Chondrocyte (in vitro differentiated cells): ENCODE results near the gene MALT1. TPM values are rescaled to one million over a fixed set of nuclear protein-coding genes. Genes with fewer than 3 reads are reported as not detected.
A peak's percentile ranks its signal among the peaks of the same experiment; 100 is the strongest.

Experiments used
- DNase-seq: peaks from one replicate; pipeline ENCODE4 v3.0.0; 2021; ENCODE audit warnings: mixed read lengths, low spot score
- H3K27ac Mint-ChIP-seq: one replicate; pipeline ENCODE4 v1.8.0; 2021; ENCODE audit warnings: mild to moderate bottlenecking, moderate library complexity, mixed read lengths; ENCODE audit not compliant: unreplicated experiment
- H3K27me3 Mint-ChIP-seq: 2 replicates; pipeline ENCODE4 v1.8.0; 2021; ENCODE audit warnings: low read depth, mixed read lengths
- H3K36me3 Mint-ChIP-seq: 2 replicates; pipeline ENCODE4 v1.8.0; 2021; ENCODE audit warnings: low read depth, mixed read lengths
- H3K4me1 Mint-ChIP-seq: 2 replicates; pipeline ENCODE4 v1.8.0; 2021; ENCODE audit warnings: low read depth, mild to moderate bottlenecking, mixed read lengths
- H3K4me3 Mint-ChIP-seq: one replicate; pipeline ENCODE4 v1.8.0; 2021; ENCODE audit warnings: mild to moderate bottlenecking, moderate library complexity, mixed read lengths; ENCODE audit not compliant: unreplicated experiment
- H3K9me3 Mint-ChIP-seq: 2 replicates; pipeline ENCODE4 v1.8.0; 2021; ENCODE audit warnings: low read depth, mixed read lengths
- total RNA-seq: library from RNA; stranded (reverse); gene quantifications from 3 replicates; pipeline ENCODE4 v1.2.1, GENCODE V29; 2021
- TF ChIP-seq, protein P1 (sequence below): fragments of 200-600 bp; sonication (generic); IDR thresholded peaks from 2 replicates; pipeline ENCODE4 v1.5.0; 2021; ENCODE audit warnings: antibody characterized with exemption, mild to moderate bottlenecking, moderate library complexity

The MALT1 gene
- total RNA-seq, 1 donor from 2014 or later, result 17.4 TPM

DNA sequence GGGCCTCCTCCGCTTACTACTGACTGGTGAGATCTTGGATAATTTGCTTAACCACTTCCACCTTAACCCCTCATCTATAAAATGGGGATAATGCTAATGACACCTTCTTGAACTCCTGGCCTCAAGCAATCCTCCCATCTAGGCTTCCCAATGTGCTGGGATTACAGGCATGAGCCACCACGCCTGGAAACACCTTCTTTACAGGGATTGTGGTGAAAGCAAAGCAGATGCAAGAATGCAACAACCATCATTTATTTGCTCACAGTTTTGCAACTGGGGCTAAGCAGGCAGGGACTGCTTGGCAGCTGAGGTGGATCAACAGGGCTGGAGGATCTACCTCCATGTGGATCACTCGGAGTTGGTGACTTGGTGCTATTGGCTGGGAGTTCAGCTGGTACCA is 117.2 kb downstream of the MALT1 start:
- DNase-seq, result no peak
- no peak overlapping the region for H3K27ac Mint-ChIP-seq
- TF ChIP-seq, protein P1, sequence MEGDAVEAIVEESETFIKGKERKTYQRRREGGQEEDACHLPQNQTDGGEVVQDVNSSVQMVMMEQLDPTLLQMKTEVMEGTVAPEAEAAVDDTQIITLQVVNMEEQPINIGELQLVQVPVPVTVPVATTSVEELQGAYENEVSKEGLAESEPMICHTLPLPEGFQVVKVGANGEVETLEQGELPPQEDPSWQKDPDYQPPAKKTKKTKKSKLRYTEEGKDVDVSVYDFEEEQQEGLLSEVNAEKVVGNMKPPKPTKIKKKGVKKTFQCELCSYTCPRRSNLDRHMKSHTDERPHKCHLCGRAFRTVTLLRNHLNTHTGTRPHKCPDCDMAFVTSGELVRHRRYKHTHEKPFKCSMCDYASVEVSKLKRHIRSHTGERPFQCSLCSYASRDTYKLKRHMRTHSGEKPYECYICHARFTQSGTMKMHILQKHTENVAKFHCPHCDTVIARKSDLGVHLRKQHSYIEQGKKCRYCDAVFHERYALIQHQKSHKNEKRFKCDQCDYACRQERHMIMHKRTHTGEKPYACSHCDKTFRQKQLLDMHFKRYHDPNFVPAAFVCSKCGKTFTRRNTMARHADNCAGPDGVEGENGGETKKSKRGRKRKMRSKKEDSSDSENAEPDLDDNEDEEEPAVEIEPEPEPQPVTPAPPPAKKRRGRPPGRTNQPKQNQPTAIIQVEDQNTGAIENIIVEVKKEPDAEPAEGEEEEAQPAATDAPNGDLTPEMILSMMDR, result no peak
- H3K9me3 Mint-ChIP-seq, result peaks cover 4% of the 10 kb centered on the region
- no peaks in the 10 kb centered on the region for H3K27me3 Mint-ChIP-seq
- no peak overlapping the region for H3K4me3 Mint-ChIP-seq
- H3K4me1 Mint-ChIP-seq, result peaks cover 59% of the 10 kb centered on the region
- no peaks in the 10 kb centered on the region for H3K36me3 Mint-ChIP-seq

DNA sequence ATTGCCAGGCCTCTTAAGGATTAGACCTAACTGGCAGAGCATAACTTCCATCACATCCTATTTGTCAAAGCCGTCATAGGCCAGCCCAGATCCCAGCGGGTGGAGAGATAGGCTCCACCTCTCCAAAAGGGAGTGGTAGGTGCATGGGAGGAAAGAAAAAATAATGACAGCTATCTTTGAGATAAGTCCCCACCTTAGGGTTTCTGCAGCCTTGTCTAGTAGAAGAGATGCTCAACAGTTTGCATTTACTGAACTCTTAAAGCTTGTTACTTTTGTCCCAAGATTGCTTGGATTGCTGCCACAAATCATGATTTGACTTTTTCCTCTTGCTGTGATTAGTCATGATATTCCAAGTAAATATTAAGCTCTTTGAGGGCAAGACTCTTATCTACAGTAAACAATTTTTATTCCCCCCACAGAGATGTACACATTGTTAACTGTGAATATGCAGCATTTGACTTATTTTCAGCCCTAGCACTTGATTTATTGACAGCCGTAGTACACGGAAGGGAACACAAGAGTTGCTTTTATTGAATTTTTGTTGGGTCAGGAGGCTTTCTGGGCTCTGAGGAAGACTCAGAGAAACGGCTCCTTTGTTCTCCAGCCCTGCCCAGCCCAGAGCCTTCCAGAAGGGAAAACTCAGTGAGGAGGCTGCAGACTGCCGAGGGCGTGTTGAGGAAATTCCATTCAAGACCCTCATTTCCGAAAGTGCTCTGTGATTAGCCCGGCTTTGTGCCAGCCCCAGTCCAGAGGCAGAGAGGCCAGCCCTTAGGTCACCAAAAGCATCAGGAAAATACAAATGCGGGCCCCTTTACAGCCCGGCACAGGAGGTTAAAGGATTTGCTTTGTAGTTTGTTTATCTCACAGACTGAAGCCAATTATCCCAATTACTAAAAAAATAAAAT is 118.0 kb downstream of the MALT1 start:
- TF ChIP-seq, protein P1, result no peak
- Mint-ChIP-seq H3K4me3 (no peak overlapping the region), H3K4me1 (peaks cover 60% of the 10 kb centered on the region), H3K36me3 (no peaks in the 10 kb centered on the region), H3K27ac (peak overlapping the region; percentile 83), H3K9me3 (peaks cover 4% of the 10 kb centered on the region), H3K27me3 (no peaks in the 10 kb centered on the region)
- no peak for DNase-seq

DNA sequence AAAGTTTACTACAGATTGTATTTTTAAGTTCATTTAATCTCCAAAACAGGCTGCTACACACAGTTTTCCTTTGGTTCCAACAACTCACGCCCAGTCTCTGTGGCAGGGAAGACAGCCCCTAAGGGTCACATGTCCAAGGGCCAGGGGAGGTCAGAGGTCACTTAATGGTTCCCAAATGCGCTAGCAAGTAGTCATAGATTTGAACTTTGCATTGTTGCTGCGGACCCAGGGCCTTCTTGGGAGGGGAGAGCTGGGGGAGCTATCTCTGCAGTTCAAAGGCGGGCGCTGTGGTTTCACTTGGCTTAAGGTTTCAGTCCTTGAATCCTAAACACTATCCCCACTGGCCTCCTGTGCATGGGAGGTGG is 118.6 kb downstream of the MALT1 start:
- no peak for DNase-seq
- H3K27me3 Mint-ChIP-seq, result no peaks in the 10 kb centered on the region
- no peak overlapping the region for H3K27ac Mint-ChIP-seq
- H3K36me3 Mint-ChIP-seq, result no peaks in the 10 kb centered on the region
- H3K4me1 Mint-ChIP-seq, result peaks cover 55% of the 10 kb centered on the region
- no peak overlapping the region for H3K4me3 Mint-ChIP-seq
- peaks cover 4% of the 10 kb centered on the region for H3K9me3 Mint-ChIP-seq
- TF ChIP-seq, protein P1, result no peak

DNA sequence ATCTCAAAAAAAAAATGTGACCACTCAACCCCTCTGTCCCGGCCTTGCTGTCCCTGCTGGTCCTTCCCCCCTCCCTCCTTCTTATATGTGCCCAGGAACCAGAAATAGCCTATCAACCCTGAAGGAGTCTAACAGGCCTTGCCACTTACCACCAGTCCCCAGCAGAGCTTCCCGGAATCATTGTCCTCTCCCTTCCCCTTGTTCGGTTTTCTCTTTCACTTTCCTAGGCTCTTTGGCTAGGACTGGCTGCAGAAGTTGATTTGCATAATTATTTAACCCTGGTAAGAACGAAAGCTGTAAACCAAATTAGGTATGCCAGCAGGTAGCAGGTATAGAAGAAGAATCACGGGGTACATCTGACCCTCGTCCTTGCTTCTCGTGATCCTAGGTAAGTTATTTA is 120.8 kb downstream of the MALT1 start:
- DNase-seq, result no peak
- Mint-ChIP-seq H3K9me3 (peaks cover 4% of the 10 kb centered on the region), H3K4me1 (peaks cover 45% of the 10 kb centered on the region), H3K27me3 (no peaks in the 10 kb centered on the region), H3K27ac (no peak overlapping the region), H3K4me3 (no peak overlapping the region), H3K36me3 (no peaks in the 10 kb centered on the region)
- TF ChIP-seq, protein P1, result no peak

DNA sequence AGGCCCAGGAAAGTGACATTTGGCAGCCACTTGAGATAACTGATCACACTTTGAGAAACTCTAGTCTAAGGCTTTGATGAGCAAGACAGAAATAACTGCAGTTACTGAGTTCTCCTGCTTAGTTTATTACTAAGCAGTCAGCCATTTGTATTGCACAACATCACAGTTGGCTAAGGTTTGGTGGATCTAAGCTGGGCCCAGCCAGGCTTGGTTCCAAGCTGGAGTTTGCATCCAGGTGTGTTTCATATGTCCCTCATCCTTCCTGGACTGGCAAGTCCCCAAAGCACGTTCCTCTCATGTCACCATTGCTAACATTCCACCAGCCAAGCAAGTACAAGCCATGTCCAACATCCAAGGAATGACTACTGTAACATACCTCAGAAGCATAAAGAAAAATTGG is 122.1 kb downstream of the MALT1 start:
- DNase-seq, result no peak
- H3K4me1 Mint-ChIP-seq, result peaks cover 35% of the 10 kb centered on the region
- no peaks in the 10 kb centered on the region for H3K27me3 Mint-ChIP-seq
- peaks cover 4% of the 10 kb centered on the region for H3K9me3 Mint-ChIP-seq
- no peak overlapping the region for H3K4me3 Mint-ChIP-seq
- no peaks in the 10 kb centered on the region for H3K36me3 Mint-ChIP-seq
- H3K27ac Mint-ChIP-seq, result peak overlapping the region; percentile 69
- TF ChIP-seq, protein P1, result no peak
